H1 (cell line): ENCODE data around the gene KIF26B. TPM values are rescaled to one million over a fixed set of nuclear protein-coding genes. Genes with fewer than 3 reads are reported as not detected.

ENCODE experiments used
- BACH1 ChIP-seq: IDR thresholded peaks from 2 replicates; pipeline ENCODE4 v1.6.1; 2012; ENCODE audit warnings: low read length, improper control_type of control experiment
- BCL11A ChIP-seq, 2 experiments: IDR thresholded peaks; one replicate each; pipeline ENCODE4 v1.6.1; 2011; ENCODE audit warnings: low read depth in 2 of 2, low read length in 2 of 2, mild to moderate bottlenecking in 2 of 2
- NRF1 ChIP-seq: IDR thresholded peaks from 2 replicates; pipeline ENCODE4 v1.6.1; 2011; ENCODE audit warnings: mild to moderate bottlenecking, low read depth, low read length, improper control_type of control experiment
- SP1 ChIP-seq: IDR thresholded peaks from 2 replicates; pipeline ENCODE4 v1.6.1; 2011; ENCODE audit warnings: low read depth, low read length
- SP4 ChIP-seq: IDR thresholded peaks from 2 replicates; pipeline ENCODE4 v1.6.1; 2012; ENCODE audit warnings: low read length, inconsistent platforms
- TBP ChIP-seq: IDR thresholded peaks from 2 replicates; pipeline ENCODE4 v1.6.1; 2011; ENCODE audit warnings: low read depth, low read length, improper control_type of control experiment
- polyA plus RNA-seq, 7 experiments: library from polyadenylated mRNA; depleted of rRNA in 3 of 7; stranded (reverse) in 5 of 7; unstranded in 2 of 7; fragments of >200 nt in 5 of 7; fragments of 200-250 nt in 2 of 7; gene quantifications; 1 replicate in 5 of 7; 2 replicates in 1 of 7; 4 replicates in 1 of 7; pipeline versions ENCODE4 v1.2.1 to v1.2.3, GENCODE V29; 2011 to 2013; ENCODE audit warnings: missing spikeins in 2 of 7, mixed read lengths in 2 of 7
- total RNA-seq: library from RNA; stranded (reverse); fragmentation: NEBNext Ultra II Directional; extraction: Animal tissue kit (Norgen Biotek cat#: 25700); gene quantifications from 2 replicates; pipeline ENCODE4 v1.2.1, GENCODE V29; 2021

KIF26B gene
- total and polyA plus RNA-seq, 2 of the 8 experiments (the other 6 are each of a cell fraction or from before 2014, with no cell fraction given): 0.06 to 0.28 TPM

GRCh38 chr1:245605480-245606156 is 450.8 kb downstream of the KIF26B start (continued):
- TF ChIP-seq NRF1 (no peak), BACH1 (no peak), BCL11A (IDR thresholded peaks at IDR 0.05; ENCODE audit: low read depth in 2 of 2, low read length in 2 of 2) (no peak), SP4 (no peak), SP1 (no peak), TBP (no peak)
